Esophagus squamous epithelium (tissue), 5 donors: Measurements from ENCODE around the gene NGFR. TPM values are rescaled to one million over a fixed set of nuclear protein-coding genes. Genes with fewer than 3 reads are reported as not detected.
A peak's percentile ranks its signal among the peaks of the same experiment; 100 is the strongest.

Experiments
- DNase-seq: peaks from one replicate; lab custom pipeline; 2025; lab: John Stamatoyannopoulos, UW
- H3K27ac ChIP-seq, 4 donors: fragments of 200-600 bp; sonication (generic); one replicate each; pipeline ENCODE4 v1.5.1; 2016 to 2019; ENCODE audit warnings: mild to moderate bottlenecking in 1 of 4
- H3K27me3 ChIP-seq, 4 donors: fragments of 200-600 bp; sonication (generic); 1 replicate in 3 of 4; 2 replicates in 1 of 4; pipeline versions ENCODE4 v1.5.1 to v1.6.0; 2017 to 2021; ENCODE audit warnings: antibody characterized with exemption in 1 of 4
- H3K36me3 ChIP-seq, 3 donors: fragments of 200-600 bp; sonication (generic); one replicate each; pipeline ENCODE4 v1.5.1; 2016 to 2019
- H3K4me1 ChIP-seq, 3 donors: fragments of 200-600 bp; sonication (generic); one replicate each; pipeline ENCODE4 v1.5.1; 2017 to 2019
- H3K4me3 ChIP-seq, 4 donors: fragments of 200-600 bp; sonication (generic); 1 replicate in 3 of 4; 2 replicates in 1 of 4; pipeline ENCODE4 v1.5.1; 2016 to 2019; ENCODE audit warnings: mild to moderate bottlenecking in 2 of 4, moderate library complexity in 1 of 4
- H3K9me3 ChIP-seq, 3 donors: fragments of 200-600 bp; sonication (generic); one replicate each; pipeline ENCODE4 v1.5.1; 2016 to 2019
- POLR2A ChIP-seq, 4 donors: fragments of 450-650 bp; IDR thresholded peaks; one replicate each; pipeline ENCODE4 v1.6.1; 2017; ENCODE audit warnings: antibody characterized with exemption in 4 of 4, mild to moderate bottlenecking in 4 of 4, moderate library complexity in 3 of 4
- WGBS, 2 donors: methylation state at CpG; one replicate each; pipeline ENCODE4 v1.1.5; 2018; 5-methylcytosine and 5-hydroxymethylcytosine counted together
- intact Hi-C: fragments of 100-400 bp; cut with DNase I; formaldehyde crosslinking; loops from one replicate; pipeline ENCODE4 v1.15.0; 2022
- total RNA-seq, 4 donors: library from RNA; depleted of rRNA; stranded (reverse); fragments of >200 nt; gene quantifications; one replicate each; pipeline ENCODE4 v1.1.0, GENCODE V29; 2016
- TF ChIP-seq, protein P1 (sequence below), 6 experiments: fragments of 450-650 bp in 4 of 6; fragments of 200-600 bp in 2 of 6; sonication (generic) in 2 of 6; IDR thresholded peaks; one replicate each; pipeline ENCODE4 v1.5.1; 2016 to 2019; ENCODE audit warnings: antibody characterized with exemption in 6 of 6, mild to moderate bottlenecking in 4 of 6, moderate library complexity in 4 of 6
- donor health status: DM: yes; HTN: yes; CAD: no.

NGFR gene
- total RNA-seq, 4 donors from 2014 or later, result 1.6 to 9.6 (median 4.9) TPM

DNA sequence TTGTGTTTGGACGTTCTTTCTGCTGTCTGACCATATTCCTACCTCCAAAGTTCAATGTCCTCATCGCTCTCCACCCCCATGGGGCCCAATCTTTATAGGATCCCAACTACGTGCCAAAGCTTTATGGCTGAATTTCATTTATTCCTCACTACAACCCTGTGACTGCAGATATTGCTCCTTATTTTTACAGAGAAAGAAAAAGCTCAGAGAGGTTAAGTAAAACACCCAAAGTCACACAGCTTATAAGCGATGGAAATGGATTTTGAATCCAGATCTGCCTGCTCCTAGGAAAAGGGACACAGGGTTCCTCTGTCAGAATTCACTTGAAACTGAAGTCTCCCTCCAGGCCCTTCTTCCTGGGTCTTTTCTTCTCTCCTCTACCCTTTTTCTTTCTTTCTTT lies 9.3 kb downstream of the NGFR start:
- H3K4me3 ChIP-seq, result no peak overlapping the region
- no peak overlapping the region for H3K27ac ChIP-seq
- peaks cover 0 to 99% (median 4%) of the 10 kb centered on the region in 4 donors for H3K27me3 ChIP-seq
- H3K36me3 ChIP-seq, result no peaks in the 10 kb centered on the region
- TF ChIP-seq POLR2A (IDR thresholded peaks at IDR 0.05), result no peak
- TF ChIP-seq, protein P1, sequence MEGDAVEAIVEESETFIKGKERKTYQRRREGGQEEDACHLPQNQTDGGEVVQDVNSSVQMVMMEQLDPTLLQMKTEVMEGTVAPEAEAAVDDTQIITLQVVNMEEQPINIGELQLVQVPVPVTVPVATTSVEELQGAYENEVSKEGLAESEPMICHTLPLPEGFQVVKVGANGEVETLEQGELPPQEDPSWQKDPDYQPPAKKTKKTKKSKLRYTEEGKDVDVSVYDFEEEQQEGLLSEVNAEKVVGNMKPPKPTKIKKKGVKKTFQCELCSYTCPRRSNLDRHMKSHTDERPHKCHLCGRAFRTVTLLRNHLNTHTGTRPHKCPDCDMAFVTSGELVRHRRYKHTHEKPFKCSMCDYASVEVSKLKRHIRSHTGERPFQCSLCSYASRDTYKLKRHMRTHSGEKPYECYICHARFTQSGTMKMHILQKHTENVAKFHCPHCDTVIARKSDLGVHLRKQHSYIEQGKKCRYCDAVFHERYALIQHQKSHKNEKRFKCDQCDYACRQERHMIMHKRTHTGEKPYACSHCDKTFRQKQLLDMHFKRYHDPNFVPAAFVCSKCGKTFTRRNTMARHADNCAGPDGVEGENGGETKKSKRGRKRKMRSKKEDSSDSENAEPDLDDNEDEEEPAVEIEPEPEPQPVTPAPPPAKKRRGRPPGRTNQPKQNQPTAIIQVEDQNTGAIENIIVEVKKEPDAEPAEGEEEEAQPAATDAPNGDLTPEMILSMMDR (IDR thresholded peaks at IDR 0.05), result no peak
- H3K4me1 ChIP-seq, result peaks cover 12 to 64% (median 23%) of the 10 kb centered on the region in 3 donors
- no peak for DNase-seq
- no peaks in the 10 kb centered on the region for H3K9me3 ChIP-seq
- intact Hi-C loops, result no loop called here
- WGBS, 2 donors, result 76 to 77% methylated on average over 4 of the region's 4 CpGs

DNA sequence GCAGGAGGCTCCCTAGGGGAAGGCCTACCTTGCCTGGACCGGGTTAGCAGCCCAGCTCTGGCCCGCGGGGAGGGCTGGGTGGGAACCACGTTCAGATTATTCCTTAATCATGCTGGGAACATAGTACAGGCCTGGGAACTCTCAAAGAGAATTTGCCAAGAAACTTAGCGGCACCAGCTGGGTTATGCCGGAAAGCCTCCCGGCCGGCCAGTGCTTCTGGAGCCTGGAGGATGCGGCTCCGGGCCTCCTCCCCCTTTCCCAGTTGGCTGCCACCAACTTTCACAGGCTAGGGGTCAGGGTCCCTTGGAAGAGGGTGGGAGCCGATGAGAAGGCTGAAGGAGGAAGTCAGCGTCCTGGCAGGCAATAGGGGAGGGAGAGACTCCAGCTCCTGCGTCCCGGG lies 10.8 kb downstream of the NGFR start:
- TF ChIP-seq, protein P1 (IDR thresholded peaks at IDR 0.05), result no peak
- Histone ChIP-seq H3K27ac (no peak overlapping the region), H3K4me1 (peaks cover 13 to 68% (median 23%) of the 10 kb centered on the region in 3 donors), H3K4me3 (no peak overlapping the region), H3K9me3 (no peaks in the 10 kb centered on the region), H3K36me3 (no peaks in the 10 kb centered on the region), H3K27me3 (peaks cover 0 to 93% (median 0%) of the 10 kb centered on the region in 4 donors)
- intact Hi-C loops, result no loop called here
- WGBS, 2 donors, result 90 to 91% methylated on average over 2 to 6 of the region's 14 CpGs
- no peak for DNase-seq

DNA sequence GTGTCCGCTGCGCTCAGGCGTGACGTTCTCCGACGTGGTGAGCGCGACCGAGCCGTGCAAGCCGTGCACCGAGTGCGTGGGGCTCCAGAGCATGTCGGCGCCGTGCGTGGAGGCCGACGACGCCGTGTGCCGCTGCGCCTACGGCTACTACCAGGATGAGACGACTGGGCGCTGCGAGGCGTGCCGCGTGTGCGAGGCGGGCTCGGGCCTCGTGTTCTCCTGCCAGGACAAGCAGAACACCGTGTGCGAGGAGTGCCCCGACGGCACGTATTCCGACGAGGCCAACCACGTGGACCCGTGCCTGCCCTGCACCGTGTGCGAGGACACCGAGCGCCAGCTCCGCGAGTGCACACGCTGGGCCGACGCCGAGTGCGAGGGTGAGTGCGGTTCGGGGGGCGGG lies 11.2 kb downstream of the NGFR start:
- Histone ChIP-seq H3K27ac (no peak overlapping the region), H3K27me3 (peaks cover 0 to 88% (median 0%) of the 10 kb centered on the region in 4 donors), H3K4me3 (no peak overlapping the region), H3K36me3 (no peaks in the 10 kb centered on the region), H3K4me1 (peaks cover 13 to 64% (median 23%) of the 10 kb centered on the region in 3 donors), H3K9me3 (no peaks in the 10 kb centered on the region)
- 91 to 97% methylated on average over 18 to 19 of the region's 57 CpGs for WGBS, 2 donors
- intact Hi-C loops, result no loop called here
- no peak for DNase-seq
- TF ChIP-seq, protein P1 (IDR thresholded peaks at IDR 0.05), result no peak
- TF ChIP-seq POLR2A (IDR thresholded peaks at IDR 0.05), result no peak

DNA sequence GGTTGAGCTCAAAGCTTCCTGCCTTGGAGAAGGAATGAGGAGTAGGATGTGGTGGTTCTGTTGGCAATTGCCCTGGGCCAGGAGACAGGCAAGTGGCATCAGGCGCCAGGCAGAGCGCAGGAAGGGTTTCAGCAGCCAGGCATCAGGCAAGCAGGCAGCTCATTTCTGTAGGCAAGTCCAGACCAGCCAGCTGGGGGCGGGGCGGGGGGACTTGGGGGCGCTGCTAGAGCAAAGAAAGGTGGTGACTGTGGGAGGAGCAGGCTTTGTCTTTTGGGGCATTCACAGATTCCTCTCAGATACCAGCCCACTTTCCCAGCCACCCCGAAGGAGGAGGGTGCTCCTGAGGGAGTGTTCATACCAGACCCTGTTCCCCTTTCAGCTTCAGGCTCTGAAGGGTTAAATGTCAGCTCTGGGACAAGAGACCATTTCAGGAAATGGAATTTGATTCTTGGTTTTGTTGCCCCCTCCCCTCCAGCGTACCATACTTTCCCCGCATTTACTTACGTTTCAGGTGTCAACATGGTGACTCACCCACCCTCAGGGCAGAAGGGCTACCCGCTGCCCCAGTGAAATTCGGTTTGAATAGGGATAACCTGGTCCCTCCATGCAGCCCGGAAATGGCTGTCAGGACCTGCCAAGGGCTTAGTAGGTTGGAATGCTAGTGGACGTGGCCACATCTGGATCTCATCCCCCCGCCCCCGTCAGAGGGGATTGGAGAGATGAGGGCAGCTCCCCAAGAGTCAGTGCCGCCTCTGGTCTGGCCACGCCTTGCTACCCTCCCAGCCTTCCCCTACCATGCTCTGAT lies 13.2 kb downstream of the NGFR start:
- DNase-seq, result no peak
- Histone ChIP-seq H3K4me3 (no peak overlapping the region), H3K9me3 (no peaks in the 10 kb centered on the region), H3K27me3 (peaks cover 0 to 76% (median 0%) of the 10 kb centered on the region in 4 donors), H3K4me1 (peaks cover 13 to 53% (median 16%) of the 10 kb centered on the region in 3 donors), H3K27ac (peak overlapping the region; percentile 15 to 61 (median 35)), H3K36me3 (no peaks in the 10 kb centered on the region)
- intact Hi-C loops, result no loop called here
- 23 to 33% methylated on average over 7 to 11 of the region's 17 CpGs for WGBS, 2 donors
- no peak for TF ChIP-seq POLR2A (IDR thresholded peaks at IDR 0.05)
- TF ChIP-seq, protein P1 (IDR thresholded peaks at IDR 0.05), result no peak

DNA sequence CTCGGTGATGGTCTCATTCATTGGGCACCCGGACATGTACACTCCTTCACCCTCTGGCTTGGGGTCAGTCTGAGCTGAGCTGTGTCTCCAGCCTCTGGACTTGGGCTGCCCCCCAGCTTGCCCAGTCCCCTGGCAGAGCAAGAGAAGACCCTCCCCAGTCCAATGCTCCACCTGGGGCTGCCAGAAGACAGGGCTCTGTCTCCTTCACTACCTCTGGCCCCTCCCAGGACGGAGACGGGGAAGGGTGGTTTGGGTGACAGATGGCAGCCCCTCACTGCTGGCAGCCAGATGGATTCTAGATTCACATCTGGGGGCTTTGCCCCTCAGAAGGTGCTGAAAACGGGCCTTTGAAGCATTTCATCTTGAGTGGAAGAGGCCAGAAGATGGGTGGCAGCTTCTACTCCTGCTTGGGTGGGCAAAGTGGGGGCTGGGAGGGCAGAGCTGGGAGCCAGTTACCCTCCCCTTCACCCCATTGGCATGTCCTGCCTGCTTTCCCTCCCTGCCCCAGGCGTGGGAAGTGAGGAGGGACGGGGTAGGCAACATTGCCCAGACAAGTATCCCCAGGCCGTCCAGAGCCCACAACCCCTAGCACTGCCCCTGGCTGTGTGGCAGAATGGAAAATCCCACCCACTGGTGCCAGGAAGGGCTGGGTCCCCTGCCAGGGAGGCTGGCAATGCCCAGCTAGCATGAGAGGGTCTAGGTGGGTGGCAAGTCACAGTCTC lies 13.9 kb downstream of the NGFR start:
- Histone ChIP-seq H3K36me3 (no peaks in the 10 kb centered on the region), H3K4me1 (peaks cover 13 to 61% (median 18%) of the 10 kb centered on the region in 3 donors), H3K27ac (peak overlapping the region in 3 of 4 donors; percentile 18 to 61 (median 52)), H3K9me3 (no peaks in the 10 kb centered on the region), H3K27me3 (peaks cover 0 to 69% (median 0%) of the 10 kb centered on the region in 4 donors), H3K4me3 (no peak overlapping the region)
- no peak for TF ChIP-seq POLR2A (IDR thresholded peaks at IDR 0.05)
- TF ChIP-seq, protein P1 (IDR thresholded peaks at IDR 0.05), result no peak
- 38 to 48% methylated on average over 3 to 4 of the region's 8 CpGs for WGBS, 2 donors
- intact Hi-C loops, result no loop called here
- DNase-seq, result no peak
